Kidney (tissue), 14 donors: ENCODE results near the gene RAB6A. TPM values are rescaled to one million over a fixed set of nuclear protein-coding genes. Genes with fewer than 3 reads are reported as not detected.

Experiments used
- DNase-seq, 5 donors: peaks; one replicate each; pipeline ENCODE4 v3.0.0-alpha.2; 2013 to 2020
- FAIRE-seq: peaks from 2 replicates; lab custom pipeline; 2012; peaks lifted over from hg19 to GRCh38; lab: Jason Lieb, UNC
- H3K27ac ChIP-seq, 2 donors: one replicate each; pipeline ENCODE4 v1.7.0; 2013; ENCODE audit warnings: low read depth in 2 of 2, low read length in 2 of 2, inconsistent platforms in 1 of 2
- H3K27me3 ChIP-seq: one replicate; pipeline ENCODE4 v1.7.1; 2013; ENCODE audit warnings: low read length, inconsistent platforms; ENCODE audit not compliant: control insufficient read depth, insufficient read depth
- H3K36me3 ChIP-seq, 3 donors: one replicate each; pipeline versions ENCODE4 v1.7.0 to v1.7.1; 2013; ENCODE audit warnings: low read length in 3 of 3, control low read depth in 1 of 3, inconsistent platforms in 1 of 3; ENCODE audit not compliant: insufficient read depth in 3 of 3, control insufficient read depth in 2 of 3
- H3K4me1 ChIP-seq, 3 donors: one replicate each; pipeline versions ENCODE4 v1.7.0 to v1.7.1; 2013; ENCODE audit warnings: low read length in 3 of 3, inconsistent platforms in 1 of 3, low read depth in 1 of 3; ENCODE audit not compliant: control insufficient read depth in 2 of 3, insufficient read depth in 2 of 3
- H3K4me3 ChIP-seq, 3 donors: one replicate each; pipeline versions ENCODE4 v1.7.0 to v1.8.1; 2013; ENCODE audit warnings: low read length in 3 of 3, control low read depth in 1 of 3, inconsistent platforms in 1 of 3
- H3K9ac ChIP-seq, 3 donors: one replicate each; pipeline versions ENCODE4 v1.7.0 to v1.7.1; 2013; ENCODE audit warnings: low read length in 3 of 3, control low read depth in 1 of 3, inconsistent platforms in 1 of 3
- H3K9me3 ChIP-seq, 3 donors: one replicate each; pipeline versions ENCODE4 v1.7.0 to v1.7.1; 2013; ENCODE audit warnings: low read length in 3 of 3, control low read depth in 1 of 3, inconsistent platforms in 1 of 3; ENCODE audit not compliant: control insufficient read depth in 2 of 3, insufficient read depth in 1 of 3
- intact Hi-C: fragments of 100-400 bp; cut with DNase I; formaldehyde crosslinking; loops from one replicate; pipeline ENCODE4 v1.11.1; 2022
- polyA plus RNA-seq: library from polyadenylated mRNA; stranded (reverse); fragments of 350-450 nt; fragmentation: Illumina TruSeq; extraction: RNeasy Lipid Tissue Mini Kit (QIAGEN cat#74804); gene quantifications from one replicate; pipeline ENCODE4 v1.2.3, GENCODE V29; 2014; ENCODE audit warnings: low read depth, low replicate concordance; ENCODE audit not compliant: insufficient read depth
- total RNA-seq: library from RNA; stranded (reverse); fragmentation: NEBNext Ultra II Directional; extraction: Animal tissue kit (Norgen Biotek cat#: 25700); gene quantifications from one replicate; pipeline ENCODE4 v1.2.1, GENCODE V29; 2021
- TF ChIP-seq, protein P1 (sequence below): IDR thresholded peaks from 3 replicates; pipeline ENCODE4 v1.5.1; 2012; ENCODE audit warnings: mild to moderate bottlenecking, moderate library complexity, borderline replicate concordance; ENCODE audit not compliant: insufficient read depth; ENCODE audit errors: extremely low read depth
- donor health status: control.
- donor health status: control.
- donor health status: control.
- donor health status: control.
- donor health status: control.
- donor health status: DM: yes; HTN: yes; CAD: no.
- donor health status: Normal renal cell carcinoma (clear cell type).

The RAB6A gene
- total and polyA plus RNA-seq, 2 donors from 2014 or later = 61.0 to 138 TPM

GRCh38 chr11:73637012-73637411 lies 123.9 kb downstream of the RAB6A start:
- TF ChIP-seq, protein P1, sequence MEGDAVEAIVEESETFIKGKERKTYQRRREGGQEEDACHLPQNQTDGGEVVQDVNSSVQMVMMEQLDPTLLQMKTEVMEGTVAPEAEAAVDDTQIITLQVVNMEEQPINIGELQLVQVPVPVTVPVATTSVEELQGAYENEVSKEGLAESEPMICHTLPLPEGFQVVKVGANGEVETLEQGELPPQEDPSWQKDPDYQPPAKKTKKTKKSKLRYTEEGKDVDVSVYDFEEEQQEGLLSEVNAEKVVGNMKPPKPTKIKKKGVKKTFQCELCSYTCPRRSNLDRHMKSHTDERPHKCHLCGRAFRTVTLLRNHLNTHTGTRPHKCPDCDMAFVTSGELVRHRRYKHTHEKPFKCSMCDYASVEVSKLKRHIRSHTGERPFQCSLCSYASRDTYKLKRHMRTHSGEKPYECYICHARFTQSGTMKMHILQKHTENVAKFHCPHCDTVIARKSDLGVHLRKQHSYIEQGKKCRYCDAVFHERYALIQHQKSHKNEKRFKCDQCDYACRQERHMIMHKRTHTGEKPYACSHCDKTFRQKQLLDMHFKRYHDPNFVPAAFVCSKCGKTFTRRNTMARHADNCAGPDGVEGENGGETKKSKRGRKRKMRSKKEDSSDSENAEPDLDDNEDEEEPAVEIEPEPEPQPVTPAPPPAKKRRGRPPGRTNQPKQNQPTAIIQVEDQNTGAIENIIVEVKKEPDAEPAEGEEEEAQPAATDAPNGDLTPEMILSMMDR = no peak
- Histone ChIP-seq H3K9me3 (no peaks in the 10 kb centered on the region), H3K4me3 (no peak overlapping the region), H3K27me3 (no peaks in the 10 kb centered on the region), H3K9ac (no peak overlapping the region), H3K4me1 (no peaks in the 10 kb centered on the region), H3K27ac (no peak overlapping the region), H3K36me3 (no peaks in the 10 kb centered on the region)
- no peak for FAIRE-seq
- DNase-seq = no peak
- intact Hi-C loops = no loop called here

- Histone ChIP-seq H3K9ac (no peak overlapping the region), H3K27me3 (no peaks in the 10 kb centered on the region), H3K9me3 (no peaks in the 10 kb centered on the region), H3K36me3 (no peaks in the 10 kb centered on the region), H3K4me3 (no peak overlapping the region), H3K4me1 (no peaks in the 10 kb centered on the region), H3K27ac (no peak overlapping the region)
- DNase-seq (no peak), FAIRE-seq (no peak)
- TF ChIP-seq, protein P1 = no peak
- intact Hi-C loops = no loop called here
Measured at GRCh38 chr11:73636249-73636648, 124.6 kb downstream of the RAB6A start.

- no peaks in the 10 kb centered on the region for H3K4me1 ChIP-seq
- no peaks in the 10 kb centered on the region for H3K9me3 ChIP-seq
- TF ChIP-seq, protein P1 = no peak
- H3K27me3 ChIP-seq = no peaks in the 10 kb centered on the region
- no peaks in the 10 kb centered on the region for H3K36me3 ChIP-seq
- DNase-seq (no peak), FAIRE-seq (no peak)
- no peak overlapping the region for H3K9ac ChIP-seq
- H3K4me3 ChIP-seq = no peak overlapping the region
- H3K27ac ChIP-seq = no peak overlapping the region
- intact Hi-C loops = no loop called here
Measured at GRCh38 chr11:73635721-73636120, 125.2 kb downstream of the RAB6A start.

DNA sequence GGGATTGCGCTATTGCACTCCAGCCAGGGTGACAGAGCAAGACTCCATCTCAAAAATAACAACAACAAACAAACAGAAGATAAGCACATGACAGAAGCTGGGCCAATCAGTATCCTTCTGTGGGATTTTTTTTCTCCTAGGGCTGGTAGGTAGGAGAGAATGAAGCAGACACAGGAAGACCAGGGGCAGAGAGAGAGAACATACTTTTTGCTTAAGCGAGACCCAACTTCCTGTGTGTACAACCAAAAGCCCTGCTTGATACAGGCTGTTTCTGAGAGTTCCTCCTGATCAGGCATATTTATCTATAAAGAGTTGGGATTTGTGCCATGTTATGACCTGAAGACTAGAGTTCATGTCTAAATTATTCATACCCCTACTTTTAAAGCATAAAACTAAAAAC lies 126.9 kb downstream of the RAB6A start:
- no peak for DNase-seq
- TF ChIP-seq, protein P1 = no peak
- Histone ChIP-seq H3K9me3 (no peaks in the 10 kb centered on the region), H3K27ac (no peak overlapping the region), H3K9ac (no peak overlapping the region), H3K4me3 (no peak overlapping the region), H3K27me3 (no peaks in the 10 kb centered on the region), H3K36me3 (no peaks in the 10 kb centered on the region), H3K4me1 (no peaks in the 10 kb centered on the region)
- no peak for FAIRE-seq
- intact Hi-C loops = no loop called here
